NCI-H748 (cell line): ENCODE results near the gene PLCH1.

Source experiments
- DNase-seq: peaks from one replicate; lab custom pipeline; 2025; ENCODE audit not compliant: unreplicated experiment; lab: John Stamatoyannopoulos, UW

PLCH1 gene

GRCh38 chr3:155326244-155326643 is 418.6 kb downstream of the PLCH1 start:
- no peak for DNase-seq
